Measurements from ENCODE around the gene CCDC59. TPM values are rescaled to one million over a fixed set of nuclear protein-coding genes. Genes with fewer than 3 reads are reported as not detected.

CCDC59 gene
- total and polyA plus RNA-seq, 9 of the 15 experiments (the other 6 are each of a cell fraction or from before 2014, with no cell fraction given), result 34.0 to 186 (median 119) TPM

DNA sequence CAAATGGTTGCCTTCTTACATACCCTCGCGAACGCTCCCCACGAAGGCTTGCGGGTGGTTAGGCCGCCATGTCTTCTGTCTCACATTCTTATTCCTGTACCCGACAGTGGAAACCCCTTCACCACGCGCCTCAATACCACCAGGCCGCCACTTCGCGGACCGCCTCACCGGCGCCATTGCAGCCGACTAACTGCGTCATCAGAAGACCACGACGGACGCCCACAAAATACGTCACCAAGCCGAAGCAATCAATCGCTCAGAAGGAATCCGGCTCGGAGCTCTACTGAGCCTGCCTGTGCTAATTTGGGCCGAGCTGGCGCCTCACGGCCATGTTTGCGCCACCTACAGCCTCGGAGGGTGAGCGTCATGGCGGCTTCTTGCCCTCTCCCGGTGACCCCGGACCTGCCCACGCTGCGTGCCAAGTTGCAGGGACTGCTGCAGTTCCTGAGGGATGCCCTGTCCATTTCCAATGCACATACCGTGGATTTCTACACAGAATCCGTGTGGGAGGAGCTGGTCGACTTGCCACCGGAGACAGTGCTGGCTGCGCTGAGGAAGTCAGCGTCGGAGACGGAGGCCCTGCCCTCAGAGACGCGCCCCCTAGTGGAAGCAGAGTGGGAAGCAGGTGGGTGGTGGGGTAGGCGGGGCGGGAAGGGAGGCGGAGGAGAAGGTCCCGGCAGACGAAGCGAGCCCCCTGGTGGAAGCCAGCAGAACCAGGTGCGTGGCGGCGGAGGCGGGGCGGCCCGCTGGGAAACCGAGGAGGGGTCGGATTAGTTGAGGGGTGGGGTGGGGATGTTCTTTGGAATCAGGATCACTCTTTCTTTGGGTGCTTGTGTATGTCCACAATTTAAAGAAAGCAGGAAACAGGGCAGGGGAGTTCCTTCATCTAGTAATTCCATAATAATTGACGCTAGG is at the start of gene CCDC59, which contains the start of gene METTL25 (continued):
- TF ChIP-seq MITF (IDR thresholded peaks at IDR 0.05) (no peak), CREBBP (IDR thresholded peaks at IDR 0.05; ENCODE audit: low read depth, low read length) (no peak), TCF3 (CRISPR knock-in tag; IDR thresholded peaks at IDR 0.05) (no peak; the same call in 1 of the 2 replicates), TGIF2 (CRISPR knock-in tag; IDR thresholded peaks at IDR 0.05) (no peak), ZNF174 (CRISPR knock-in tag; IDR thresholded peaks at IDR 0.05) (no peak), ZBTB33 (CRISPR knock-in tag; IDR thresholded peaks at IDR 0.05) (peak; percentile 62; the same call in 1 of the 2 replicates), RHOXF2B (CRISPR knock-in tag; conservative IDR thresholded peaks at IDR 0.05) (no peak), HES1 (IDR thresholded peaks at IDR 0.05; ENCODE audit: low read depth) (no peak), NR2C2 (CRISPR knock-in tag; IDR thresholded peaks at IDR 0.05) (peak; percentile 87; the same call in 1 of the 2 replicates), NR2C2 (tag; IDR thresholded peaks at IDR 0.05) (peak; percentile 96), HNRNPUL1 (IDR thresholded peaks at IDR 0.05; ENCODE audit: low read length) (no peak), ZNF707 (CRISPR knock-in tag; conservative IDR thresholded peaks at IDR 0.05) (no peak), KAT7 (CRISPR knock-in tag; IDR thresholded peaks at IDR 0.05; ENCODE audit: borderline replicate concordance) (peak; percentile 96; the same call in 1 of the 2 replicates), MAZ (CRISPR knock-in tag; conservative IDR thresholded peaks at IDR 0.05 in 1 of 2, IDR thresholded peaks at IDR 0.05 in 1 of 2) (peak; percentile 64 to 89), MTA1 (IDR thresholded peaks at IDR 0.05; ENCODE audit: borderline replicate concordance) (peak; percentile 100), RCOR1 (IDR thresholded peaks at IDR 0.05; ENCODE audit: borderline replicate concordance in 1 of 2, low read depth in 2 of 2, low read length in 2 of 2) (peak in 1 of 2 experiments; percentile 43; a peak in 1 of 4 replicates), ZNF436 (CRISPR knock-in tag; IDR thresholded peaks at IDR 0.05) (no peak), RFX1 (IDR thresholded peaks at IDR 0.05) (no peak; the same call in 1 of the 2 replicates), YY1 (IDR thresholded peaks at IDR 0.05; ENCODE audit: borderline replicate concordance in 1 of 3, control insufficient read depth in 1 of 3, extremely low read depth in 1 of 3, insufficient read depth in 3 of 3, insufficient read length in 1 of 3, insufficient replicate concordance in 2 of 3, low read depth in 1 of 3, low read length in 2 of 3) (peak; percentile 90 to 97 (median 97)), POLR2AphosphoS2 (IDR thresholded peaks at IDR 0.05; ENCODE audit: low read length) (no peak)
- TF ChIP-seq, protein P1, sequence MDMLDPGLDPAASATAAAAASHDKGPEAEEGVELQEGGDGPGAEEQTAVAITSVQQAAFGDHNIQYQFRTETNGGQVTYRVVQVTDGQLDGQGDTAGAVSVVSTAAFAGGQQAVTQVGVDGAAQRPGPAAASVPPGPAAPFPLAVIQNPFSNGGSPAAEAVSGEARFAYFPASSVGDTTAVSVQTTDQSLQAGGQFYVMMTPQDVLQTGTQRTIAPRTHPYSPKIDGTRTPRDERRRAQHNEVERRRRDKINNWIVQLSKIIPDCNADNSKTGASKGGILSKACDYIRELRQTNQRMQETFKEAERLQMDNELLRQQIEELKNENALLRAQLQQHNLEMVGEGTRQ (CRISPR knock-in tag; IDR thresholded peaks at IDR 0.05), result no peak
